Thyroid gland (tissue), 4 donors: ENCODE measurements around the gene ANKK1. TPM values are rescaled to one million over a fixed set of nuclear protein-coding genes. Genes with fewer than 3 reads are reported as not detected.

Experiments
- DNase-seq, 2 donors: peaks; one replicate each; pipeline ENCODE4 v3.0.0-alpha.2; 2019
- H3K27ac ChIP-seq, 3 donors: fragments of 200-600 bp; sonication (generic); 1 replicate in 2 of 3; 2 replicates in 1 of 3; pipeline ENCODE4 v1.5.1; 2016 to 2019; ENCODE audit warnings: mild to moderate bottlenecking in 1 of 3, moderate library complexity in 1 of 3
- H3K27me3 ChIP-seq: fragments of 200-600 bp; sonication (generic); one replicate; pipeline ENCODE4 v1.5.1; 2019
- H3K36me3 ChIP-seq, 2 donors: fragments of 200-600 bp; sonication (generic); one replicate each; pipeline ENCODE4 v1.5.1; 2016 to 2019
- H3K4me1 ChIP-seq, 2 donors: fragments of 200-600 bp; sonication (generic); one replicate each; pipeline ENCODE4 v1.5.1; 2017 to 2019
- H3K4me3 ChIP-seq, 3 donors: fragments of 200-600 bp; sonication (generic); replicated peaks in 1 of 3; 1 replicate in 2 of 3; 2 replicates in 1 of 3; pipeline ENCODE4 v1.5.1; 2016; ENCODE audit warnings: mild to moderate bottlenecking in 1 of 3
- H3K9me3 ChIP-seq: fragments of 200-600 bp; sonication (generic); one replicate; pipeline ENCODE4 v1.5.1; 2017
- POLR2A ChIP-seq, 2 donors: fragments of 450-650 bp; IDR thresholded peaks; one replicate each; pipeline ENCODE4 v1.6.1; 2017; ENCODE audit warnings: antibody characterized with exemption in 2 of 2, mild to moderate bottlenecking in 2 of 2, moderate library complexity in 1 of 2
- WGBS, 2 donors: methylation state at CpG; one replicate each; pipeline ENCODE4 v1.1.5; 2017; 5-methylcytosine and 5-hydroxymethylcytosine counted together
- intact Hi-C: fragments of 100-400 bp; cut with DNase I; formaldehyde crosslinking; loops from one replicate; pipeline ENCODE4 v1.15.1; 2023
- total RNA-seq, 4 donors: library from RNA; depleted of rRNA; stranded (reverse); fragments of >200 nt; gene quantifications; one replicate each; pipeline ENCODE4 v1.2.3, GENCODE V29; 2016
- TF ChIP-seq, protein P1 (sequence below), 6 experiments: fragments of 200-600 bp in 3 of 6; fragments of 450-650 bp in 3 of 6; sonication (generic) in 3 of 6; IDR thresholded peaks; one replicate each; pipeline ENCODE4 v1.5.1; 2016 to 2019; ENCODE audit warnings: antibody characterized with exemption in 6 of 6, mild to moderate bottlenecking in 2 of 6, inconsistent platforms in 1 of 6, moderate library complexity in 1 of 6

The ANKK1 gene
- total RNA-seq, 4 donors from 2014 or later, result 0.27 to 1.1 (median 0.88) TPM; not detected in 1

DNA sequence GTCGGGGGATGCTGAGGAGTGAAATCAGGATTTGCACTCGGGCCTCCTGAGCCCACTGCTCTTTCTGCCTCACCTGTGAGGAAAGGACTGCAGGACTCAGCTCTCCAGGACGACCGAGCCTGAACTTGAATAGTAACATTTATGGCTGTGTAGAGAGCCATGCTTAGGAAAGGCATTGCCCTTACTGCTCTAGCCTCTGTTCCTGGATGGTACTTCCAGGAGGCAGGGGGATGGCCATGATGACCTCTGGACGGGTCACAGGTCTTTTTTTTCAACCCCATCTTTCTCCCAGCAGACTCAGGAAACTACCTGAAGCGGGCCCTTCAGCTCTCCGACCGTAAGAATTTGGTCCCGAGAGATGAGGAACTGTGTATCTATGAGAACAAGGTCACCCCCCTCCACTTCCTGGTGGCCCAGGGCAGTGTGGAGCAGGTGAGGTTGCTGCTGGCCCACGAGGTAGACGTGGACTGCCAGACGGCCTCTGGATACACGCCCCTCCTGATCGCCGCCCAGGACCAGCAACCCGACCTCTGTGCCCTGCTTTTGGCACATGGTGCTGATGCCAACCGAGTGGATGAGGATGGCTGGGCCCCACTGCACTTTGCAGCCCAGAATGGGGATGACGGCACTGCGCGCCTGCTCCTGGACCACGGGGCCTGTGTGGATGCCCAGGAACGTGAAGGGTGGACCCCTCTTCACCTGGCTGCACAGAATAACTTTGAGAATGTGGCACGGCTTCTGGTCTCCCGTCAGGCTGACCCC lies 11.3 kb downstream of the ANKK1 start:
- Histone ChIP-seq H3K27me3 (no peaks in the 10 kb centered on the region), H3K9me3 (no peaks in the 10 kb centered on the region), H3K27ac (no peak overlapping the region), H3K36me3 (no peaks in the 10 kb centered on the region), H3K4me3 (no peak overlapping the region), H3K4me1 (peaks cover 8 to 12% of the 10 kb centered on the region in 2 donors)
- WGBS, 2 donors, result 76 to 82% methylated on average over 15 to 18 of the region's 24 CpGs
- intact Hi-C loops, result no loop called here
- DNase-seq, result peak; percentile 5 to 6
- TF ChIP-seq, protein P1, sequence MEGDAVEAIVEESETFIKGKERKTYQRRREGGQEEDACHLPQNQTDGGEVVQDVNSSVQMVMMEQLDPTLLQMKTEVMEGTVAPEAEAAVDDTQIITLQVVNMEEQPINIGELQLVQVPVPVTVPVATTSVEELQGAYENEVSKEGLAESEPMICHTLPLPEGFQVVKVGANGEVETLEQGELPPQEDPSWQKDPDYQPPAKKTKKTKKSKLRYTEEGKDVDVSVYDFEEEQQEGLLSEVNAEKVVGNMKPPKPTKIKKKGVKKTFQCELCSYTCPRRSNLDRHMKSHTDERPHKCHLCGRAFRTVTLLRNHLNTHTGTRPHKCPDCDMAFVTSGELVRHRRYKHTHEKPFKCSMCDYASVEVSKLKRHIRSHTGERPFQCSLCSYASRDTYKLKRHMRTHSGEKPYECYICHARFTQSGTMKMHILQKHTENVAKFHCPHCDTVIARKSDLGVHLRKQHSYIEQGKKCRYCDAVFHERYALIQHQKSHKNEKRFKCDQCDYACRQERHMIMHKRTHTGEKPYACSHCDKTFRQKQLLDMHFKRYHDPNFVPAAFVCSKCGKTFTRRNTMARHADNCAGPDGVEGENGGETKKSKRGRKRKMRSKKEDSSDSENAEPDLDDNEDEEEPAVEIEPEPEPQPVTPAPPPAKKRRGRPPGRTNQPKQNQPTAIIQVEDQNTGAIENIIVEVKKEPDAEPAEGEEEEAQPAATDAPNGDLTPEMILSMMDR (IDR thresholded peaks at IDR 0.05), result no peak
- no peak for TF ChIP-seq POLR2A (IDR thresholded peaks at IDR 0.05)

DNA sequence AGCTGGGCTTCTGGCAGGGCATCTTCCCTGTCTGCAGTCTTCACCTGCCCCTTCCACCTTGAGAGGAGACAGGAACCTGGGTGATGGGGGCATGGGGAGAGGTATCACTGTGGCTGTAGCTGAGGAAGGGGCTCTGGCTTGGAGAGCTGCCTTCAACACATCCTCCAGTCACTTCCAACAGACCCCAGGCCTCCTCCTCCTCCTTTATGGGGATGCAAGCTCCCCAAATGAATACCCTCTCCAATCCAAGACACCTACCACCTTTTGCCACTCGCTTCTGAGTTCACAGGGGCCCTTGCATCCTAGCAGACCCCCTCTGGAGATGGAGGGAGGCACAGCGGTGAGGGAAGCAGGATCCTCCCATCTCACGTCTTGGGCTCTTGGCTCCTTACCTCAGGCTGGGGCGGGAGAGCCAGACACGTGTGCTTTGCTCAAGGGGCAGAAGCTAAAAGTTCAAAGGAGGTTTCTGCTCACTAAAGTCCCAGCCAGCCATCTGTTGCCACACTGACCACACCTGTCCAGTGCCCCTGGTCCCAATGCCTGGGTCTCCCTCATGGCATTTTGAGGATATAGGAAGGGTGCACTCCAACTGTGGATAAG lies 13.2 kb downstream of the ANKK1 start:
- no peak overlapping the region for H3K27ac ChIP-seq
- no peaks in the 10 kb centered on the region for H3K27me3 ChIP-seq
- no peak overlapping the region for H3K4me3 ChIP-seq
- no peaks in the 10 kb centered on the region for H3K36me3 ChIP-seq
- TF ChIP-seq POLR2A (IDR thresholded peaks at IDR 0.05), result no peak
- TF ChIP-seq, protein P1 (IDR thresholded peaks at IDR 0.05), result no peak
- no peaks in the 10 kb centered on the region for H3K9me3 ChIP-seq
- intact Hi-C loops, result no loop called here
- 64 to 89% methylated on average over 5 of the region's 5 CpGs for WGBS, 2 donors
- peaks cover 8 to 12% of the 10 kb centered on the region in 2 donors for H3K4me1 ChIP-seq
- no peak for DNase-seq

DNA sequence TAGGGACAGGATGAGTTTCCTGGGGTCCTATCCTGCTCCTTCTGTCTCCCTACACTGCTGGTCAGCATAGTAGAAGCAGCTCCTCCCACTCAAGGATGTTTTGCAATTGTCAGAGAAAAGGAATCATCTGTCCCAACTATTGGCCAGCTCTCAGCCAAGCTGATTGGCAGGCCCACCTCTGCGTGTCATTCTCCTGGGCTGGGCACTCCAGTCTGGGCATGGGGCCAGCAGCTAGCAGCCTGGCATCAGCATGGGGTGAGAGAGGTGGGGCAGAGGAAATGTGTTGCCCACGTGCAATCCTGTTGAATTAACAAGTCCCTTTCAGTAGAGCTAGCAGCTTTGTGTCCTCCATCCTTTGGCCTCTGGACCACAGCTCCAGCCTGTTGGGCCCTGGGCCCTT lies 14.1 kb downstream of the ANKK1 start:
- no peaks in the 10 kb centered on the region for H3K9me3 ChIP-seq
- H3K27me3 ChIP-seq, result no peaks in the 10 kb centered on the region
- DNase-seq, result peak; percentile 97 to 98
- TF ChIP-seq, protein P1 (IDR thresholded peaks at IDR 0.05), result no peak
- no peak for TF ChIP-seq POLR2A (IDR thresholded peaks at IDR 0.05)
- no peaks in the 10 kb centered on the region for H3K36me3 ChIP-seq
- H3K27ac ChIP-seq, result no peak overlapping the region
- no peak overlapping the region for H3K4me3 ChIP-seq
- H3K4me1 ChIP-seq, result peaks cover 8 to 12% of the 10 kb centered on the region in 2 donors
- intact Hi-C loops, result no loop called here
- WGBS, 2 donors, result 0 to 17% methylated on average over 1 to 2 of the region's 2 CpGs

GRCh38 chr11:113404859-113405430 lies 17.4 kb downstream of the ANKK1 start:
- Histone ChIP-seq H3K27ac (no peak overlapping the region), H3K4me1 (peaks cover under 1 to 3% of the 10 kb centered on the region in 2 donors), H3K36me3 (no peaks in the 10 kb centered on the region), H3K9me3 (no peaks in the 10 kb centered on the region), H3K4me3 (no peak overlapping the region), H3K27me3 (no peaks in the 10 kb centered on the region)
- DNase-seq, result no peak
- TF ChIP-seq, protein P1 (IDR thresholded peaks at IDR 0.05), result no peak
- no peak for TF ChIP-seq POLR2A (IDR thresholded peaks at IDR 0.05)
- intact Hi-C loops, result no loop called here
- WGBS, 2 donors, result 87 to 93% methylated on average over 7 of the region's 7 CpGs
